Heart left ventricle (tissue), 13 donors: ENCODE data around the gene PPP1R14B.

Experiments
- CTCF ChIP-seq, 12 donors: fragments of 200-600 bp; sonication (generic) in 4 of 12; IDR thresholded peaks; one replicate each; pipeline versions ENCODE4 v1.5.0 to v1.8.0; 2018 to 2022; ENCODE audit warnings: antibody characterized with exemption in 12 of 12, mild to moderate bottlenecking in 5 of 12
- POLR2A ChIP-seq, 2 donors: fragments of 450-650 bp; IDR thresholded peaks; one replicate each; pipeline ENCODE4 v1.6.1; 2017; ENCODE audit warnings: antibody characterized with exemption in 2 of 2, mild to moderate bottlenecking in 2 of 2, moderate library complexity in 2 of 2
- donor health status: ischemic (EF 13 %, LVEDD 7.1; RV severe dilation, severe dysfunction).
- donor health status: DM: no; HTN: yes; CAD: no.
- donor health status: DM: no; HTN: no; CAD: no.
- donor health status: ischemic (EF 25% LVEDD 6.9; RV normal size, moderate dysfunction).
- donor health status: ischemic (EF 25% LVEDD 5.7; RV mildly dilated, moderate dysfunction).
- donor health status: ischemic (EF 35%, LVEDD 5.7; RV mildly dilated, moderate dysfunction).
- donor health status: nonischemic (EF 11% LVEDD 7.7; RV severe dilation, severe dysfunction).
- donor health status: DM: yes; HTN: yes; CAD: no.
- donor health status: PGD.
- donor health status: ischemic (EF 29% LVEDD 5.4; RV normal size, mild dysfunction).
- donor health status: nonischemic (EF 23%, LVEDD 6.1; RV moderate dilation, normal function).

GRCh38 chr11:64258946-64259532 is 12.3 kb upstream of the PPP1R14B start:
- TF ChIP-seq CTCF (IDR thresholded peaks at IDR 0.05) (no peak), POLR2A (IDR thresholded peaks at IDR 0.05) (no peak)
